ENCODE results near the gene SRGAP1. TPM values are rescaled to one million over a fixed set of nuclear protein-coding genes. Genes with fewer than 3 reads are reported as not detected.

Gene SRGAP1
- total RNA-seq, 1 donor from 2014 or later = 2.3 TPM

- intact Hi-C loops (cut with micrococcal nuclease) = no loop called here
- no peak for TF ChIP-seq CTCF (IDR thresholded peaks at IDR 0.05; ENCODE audit: borderline replicate concordance)
- no peak for DNase-seq
- Histone ChIP-seq H3K36me3 (no peaks in the 10 kb centered on the region), H3K4me3 (no peak overlapping the region), H3K27ac (replicated peaks) (no peak overlapping the region), H3K27me3 (ENCODE audit: low read depth) (no peaks in the 10 kb centered on the region), H3K4me1 (peaks cover 10% of the 10 kb centered on the region), H3K9me3 (replicated peaks) (no peaks in the 10 kb centered on the region)
Observed at GRCh38 chr12:63966606-63966975, 122.1 kb downstream of the SRGAP1 start.

DNA sequence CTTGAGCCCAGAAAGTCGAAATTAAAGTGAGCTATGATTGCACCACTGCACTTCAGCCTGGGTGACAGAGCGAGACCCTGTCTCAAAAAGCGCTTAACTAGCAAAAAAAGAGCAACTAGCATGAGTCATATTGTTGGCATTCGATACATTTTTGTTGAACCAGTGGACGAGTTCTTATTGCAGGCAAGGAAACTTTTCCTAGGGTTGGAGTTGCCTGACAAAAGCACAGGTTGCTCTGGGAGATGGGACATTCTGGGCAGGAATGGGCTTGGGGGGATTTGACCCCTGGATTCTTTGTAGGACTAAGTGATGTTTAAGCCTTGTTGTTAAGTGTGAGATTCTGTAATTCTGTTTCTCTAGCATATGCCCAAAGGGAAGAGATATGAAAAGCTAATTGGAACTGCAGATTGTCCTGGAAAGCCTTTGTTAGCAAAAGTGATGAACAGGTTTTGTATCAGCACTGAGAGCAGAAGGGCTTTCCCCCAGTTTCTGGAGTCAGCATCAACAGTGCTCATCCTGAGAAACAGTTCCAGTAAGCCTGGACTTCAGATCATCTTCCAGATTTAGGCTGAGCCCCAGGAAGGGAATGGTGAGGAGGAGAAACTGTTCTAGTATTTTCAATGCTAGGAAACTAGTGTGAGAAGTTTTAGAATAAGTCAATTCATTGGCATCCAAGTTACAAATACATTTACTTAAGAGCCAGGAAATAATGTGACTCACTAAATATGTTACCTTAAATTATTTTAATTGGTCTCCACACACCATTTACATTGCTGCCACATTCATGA is 123.1 kb downstream of the SRGAP1 start:
- H3K27me3 ChIP-seq (ENCODE audit: low read depth) = no peaks in the 10 kb centered on the region
- no peak overlapping the region for H3K27ac ChIP-seq (replicated peaks)
- no peaks in the 10 kb centered on the region for H3K9me3 ChIP-seq (replicated peaks)
- H3K4me1 ChIP-seq = peaks cover 10% of the 10 kb centered on the region
- H3K36me3 ChIP-seq = no peaks in the 10 kb centered on the region
- no peak for DNase-seq
- no peak for TF ChIP-seq CTCF (IDR thresholded peaks at IDR 0.05; ENCODE audit: borderline replicate concordance)
- no peak overlapping the region for H3K4me3 ChIP-seq
- intact Hi-C loops (cut with micrococcal nuclease) = no loop called here

DNA sequence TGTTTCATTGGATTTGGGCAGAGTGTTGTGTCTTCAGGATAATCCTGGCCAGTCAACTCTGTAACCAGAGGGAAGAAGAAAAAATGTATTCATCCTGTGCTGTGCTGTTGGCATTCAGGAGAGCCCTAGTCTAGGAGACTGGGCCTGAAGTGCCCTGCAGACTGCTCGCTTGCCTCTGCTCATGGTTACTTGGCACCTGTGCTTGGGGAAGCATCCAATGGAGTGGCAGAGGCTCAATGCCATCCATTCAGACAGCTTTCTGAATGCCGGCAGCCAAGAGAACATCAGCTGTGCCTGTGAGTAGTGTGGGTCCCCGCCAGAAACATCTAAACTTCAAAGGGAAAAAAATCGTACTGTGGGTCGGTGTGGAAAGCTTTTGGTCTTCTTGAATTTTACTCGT is 124.2 kb downstream of the SRGAP1 start:
- no peak for DNase-seq
- no peak overlapping the region for H3K4me3 ChIP-seq
- intact Hi-C loops (cut with micrococcal nuclease) = no loop called here
- no peak overlapping the region for H3K27ac ChIP-seq (replicated peaks)
- H3K27me3 ChIP-seq (ENCODE audit: low read depth) = no peaks in the 10 kb centered on the region
- H3K36me3 ChIP-seq = no peaks in the 10 kb centered on the region
- H3K9me3 ChIP-seq (replicated peaks) = no peaks in the 10 kb centered on the region
- peaks cover 10% of the 10 kb centered on the region for H3K4me1 ChIP-seq
- TF ChIP-seq CTCF (IDR thresholded peaks at IDR 0.05; ENCODE audit: borderline replicate concordance) = no peak

DNA sequence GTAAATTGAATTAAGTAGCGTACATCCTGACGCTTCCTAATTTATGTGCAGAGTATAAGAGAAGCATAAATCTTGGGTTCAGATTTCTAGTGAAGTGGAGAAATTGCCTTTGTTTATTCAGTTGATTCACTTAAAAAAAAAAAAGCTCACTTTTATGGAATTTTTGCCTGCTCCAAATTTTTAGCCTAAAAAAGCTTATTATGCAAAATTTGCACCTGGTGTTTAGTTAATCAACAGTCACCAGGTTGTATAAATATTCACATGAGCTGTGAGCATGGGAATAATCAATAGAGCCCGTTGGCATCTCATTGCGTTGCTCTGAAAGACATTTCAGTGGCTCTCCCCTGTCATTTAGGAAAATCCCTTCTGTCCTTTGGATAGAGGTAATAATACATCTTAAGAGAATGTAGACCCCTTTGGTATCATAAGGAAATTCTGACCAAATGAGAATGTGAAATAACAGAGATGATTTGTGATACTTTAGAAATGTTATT is 132.4 kb downstream of the SRGAP1 start:
- no peaks in the 10 kb centered on the region for H3K27me3 ChIP-seq (ENCODE audit: low read depth)
- H3K36me3 ChIP-seq = no peaks in the 10 kb centered on the region
- no peaks in the 10 kb centered on the region for H3K9me3 ChIP-seq (replicated peaks)
- no peak overlapping the region for H3K4me3 ChIP-seq
- intact Hi-C loops (cut with micrococcal nuclease) = no loop called here
- no peak for TF ChIP-seq CTCF (IDR thresholded peaks at IDR 0.05; ENCODE audit: borderline replicate concordance)
- H3K27ac ChIP-seq (replicated peaks) = no peak overlapping the region
- DNase-seq = no peak
- no peaks in the 10 kb centered on the region for H3K4me1 ChIP-seq

GRCh38 chr12:63977441-63977840 is 132.9 kb downstream of the SRGAP1 start:
- TF ChIP-seq CTCF (IDR thresholded peaks at IDR 0.05; ENCODE audit: borderline replicate concordance) = no peak
- peaks cover 4% of the 10 kb centered on the region for H3K4me1 ChIP-seq
- H3K9me3 ChIP-seq (replicated peaks) = no peaks in the 10 kb centered on the region
- no peak overlapping the region for H3K4me3 ChIP-seq
- no peaks in the 10 kb centered on the region for H3K27me3 ChIP-seq (ENCODE audit: low read depth)
- H3K36me3 ChIP-seq = no peaks in the 10 kb centered on the region
- DNase-seq = no peak
- no peak overlapping the region for H3K27ac ChIP-seq (replicated peaks)
- intact Hi-C loops (cut with micrococcal nuclease) = no loop called here

All from left ventricle myocardium inferior (tissue), 1 donor.